Inflammatory macrophage treated with lipopolysaccharide for 1 hour (primary cell): Measurements from ENCODE around the gene LPP.

Experiments used
- DNase-seq, 2 donors: peaks; one replicate each; pipeline ENCODE4 v3.0.0-alpha.2; 2020 to 2022

Gene LPP

GRCh38 chr3:188826574-188826973, 672.6 kb downstream of the LPP start:
- no peak for DNase-seq

GRCh38 chr3:188827103-188827502, 673.1 kb downstream of the LPP start:
- peak; percentile 36 to 91 for DNase-seq

GRCh38 chr3:188827576-188827975, 673.6 kb downstream of the LPP start:
- DNase-seq, result no peak

- no peak for DNase-seq
Measured at GRCh38 chr3:188829130-188829529, 675.2 kb downstream of the LPP start.

GRCh38 chr3:188829576-188829975, 675.6 kb downstream of the LPP start:
- DNase-seq, result peak; percentile 49 to 75

- peak; percentile 81 to 85 for DNase-seq
Measured at GRCh38 chr3:188830893-188831292, 676.9 kb downstream of the LPP start.

- DNase-seq, result no peak
Measured at GRCh38 chr3:188832146-188832545, 678.2 kb downstream of the LPP start.

GRCh38 chr3:188832961-188833721, 679.2 kb downstream of the LPP start:
- peak; percentile 31 to 68 for DNase-seq

- no peak for DNase-seq
Measured at GRCh38 chr3:188834349-188834748, 680.4 kb downstream of the LPP start.

- no peak for DNase-seq
Measured at GRCh38 chr3:188839187-188839695, 685.3 kb downstream of the LPP start.

GRCh38 chr3:188840290-188840689, 686.3 kb downstream of the LPP start:
- no peak for DNase-seq

- DNase-seq, result peak; percentile 51 to 64
Measured at GRCh38 chr3:188841906-188842305, 687.9 kb downstream of the LPP start.

GRCh38 chr3:188842639-188843038, 688.7 kb downstream of the LPP start:
- DNase-seq, result peak; percentile 90 to 91

- peak; percentile 25 to 38 for DNase-seq
Measured at GRCh38 chr3:188844096-188844495, 690.1 kb downstream of the LPP start.

- no peak for DNase-seq
Measured at GRCh38 chr3:188845514-188845913, 691.6 kb downstream of the LPP start.

- DNase-seq, result no peak
Measured at GRCh38 chr3:188848947-188849346, 695.0 kb downstream of the LPP start.

- DNase-seq, result no peak
Measured at GRCh38 chr3:188853856-188854771, 700.2 kb downstream of the LPP start.

GRCh38 chr3:188854772-188855149, 700.8 kb downstream of the LPP start:
- DNase-seq, result no peak

- DNase-seq, result peak in 1 of 2 donors; percentile 34
Measured at GRCh38 chr3:188855675-188856074, 701.7 kb downstream of the LPP start.

- no peak for DNase-seq
Measured at GRCh38 chr3:188860147-188860546, 706.2 kb downstream of the LPP start.

- no peak for DNase-seq
Measured at GRCh38 chr3:188861842-188862744, 708.1 kb downstream of the LPP start.

GRCh38 chr3:188863999-188864406, 710.0 kb downstream of the LPP start:
- DNase-seq, result no peak
